WI38 (cell line): Measurements from ENCODE around the gene TOR4A.
"Not testable (repeated sequence)": the region's sequence is repeated elsewhere in the genome, so short reads cannot be mapped to it uniquely, and the experiment has no call there.

Experiments
- H3K4me3 ChIP-seq: 2 replicates; pipeline ENCODE4 v1.5.1; 2011; ENCODE audit warnings: low read depth, mild to moderate bottlenecking, control low read depth, low read length
- TF ChIP-seq, protein P1 (sequence below): IDR thresholded peaks from 2 replicates; pipeline ENCODE4 v1.5.1; 2012; ENCODE audit warnings: low read depth, mild to moderate bottlenecking, control low read depth, low read length

The TOR4A gene

DNA sequence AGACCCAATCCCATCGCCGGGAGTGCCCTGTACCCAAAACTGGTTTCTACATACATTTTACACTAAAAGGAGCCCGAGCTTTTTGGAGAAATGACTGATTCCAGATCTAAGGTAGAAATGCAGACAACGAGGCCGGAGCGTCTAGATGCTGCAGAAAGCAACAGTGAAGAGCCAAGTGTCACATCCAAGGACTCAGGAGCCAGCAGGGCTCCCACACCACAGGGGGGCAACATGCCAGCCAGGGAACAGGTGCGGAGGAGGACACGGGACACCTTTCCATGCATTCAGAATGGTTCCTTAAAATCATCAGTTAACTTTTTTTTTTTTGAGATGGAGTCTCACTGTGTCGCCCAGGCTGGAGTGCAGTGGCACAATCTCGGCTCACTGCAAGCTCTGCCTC, 47.6 kb downstream of the TOR4A start:
- TF ChIP-seq, protein P1, sequence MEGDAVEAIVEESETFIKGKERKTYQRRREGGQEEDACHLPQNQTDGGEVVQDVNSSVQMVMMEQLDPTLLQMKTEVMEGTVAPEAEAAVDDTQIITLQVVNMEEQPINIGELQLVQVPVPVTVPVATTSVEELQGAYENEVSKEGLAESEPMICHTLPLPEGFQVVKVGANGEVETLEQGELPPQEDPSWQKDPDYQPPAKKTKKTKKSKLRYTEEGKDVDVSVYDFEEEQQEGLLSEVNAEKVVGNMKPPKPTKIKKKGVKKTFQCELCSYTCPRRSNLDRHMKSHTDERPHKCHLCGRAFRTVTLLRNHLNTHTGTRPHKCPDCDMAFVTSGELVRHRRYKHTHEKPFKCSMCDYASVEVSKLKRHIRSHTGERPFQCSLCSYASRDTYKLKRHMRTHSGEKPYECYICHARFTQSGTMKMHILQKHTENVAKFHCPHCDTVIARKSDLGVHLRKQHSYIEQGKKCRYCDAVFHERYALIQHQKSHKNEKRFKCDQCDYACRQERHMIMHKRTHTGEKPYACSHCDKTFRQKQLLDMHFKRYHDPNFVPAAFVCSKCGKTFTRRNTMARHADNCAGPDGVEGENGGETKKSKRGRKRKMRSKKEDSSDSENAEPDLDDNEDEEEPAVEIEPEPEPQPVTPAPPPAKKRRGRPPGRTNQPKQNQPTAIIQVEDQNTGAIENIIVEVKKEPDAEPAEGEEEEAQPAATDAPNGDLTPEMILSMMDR = no peak
- no peak overlapping the region for H3K4me3 ChIP-seq

DNA sequence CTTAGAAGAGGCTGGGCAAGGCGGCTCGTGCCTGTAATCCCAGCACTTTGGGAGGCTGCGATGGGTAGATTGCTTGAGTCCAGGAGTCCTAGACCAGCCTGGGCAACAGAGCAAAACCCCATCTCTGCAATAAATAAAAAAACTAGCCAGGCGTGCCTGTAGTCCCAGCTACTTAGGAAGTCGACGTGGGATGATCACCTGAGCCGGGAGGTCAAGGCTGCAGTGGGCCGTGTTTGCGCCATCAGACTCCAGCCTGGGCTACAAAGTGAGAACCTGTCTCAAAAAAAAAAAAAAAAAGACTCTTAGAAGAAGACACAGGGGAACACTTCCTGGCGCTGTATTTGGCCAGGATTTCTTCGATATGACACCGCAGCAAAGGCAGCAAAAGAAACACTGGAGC, 48.3 kb downstream of the TOR4A start:
- TF ChIP-seq, protein P1 = no peak
- no peak overlapping the region for H3K4me3 ChIP-seq

DNA sequence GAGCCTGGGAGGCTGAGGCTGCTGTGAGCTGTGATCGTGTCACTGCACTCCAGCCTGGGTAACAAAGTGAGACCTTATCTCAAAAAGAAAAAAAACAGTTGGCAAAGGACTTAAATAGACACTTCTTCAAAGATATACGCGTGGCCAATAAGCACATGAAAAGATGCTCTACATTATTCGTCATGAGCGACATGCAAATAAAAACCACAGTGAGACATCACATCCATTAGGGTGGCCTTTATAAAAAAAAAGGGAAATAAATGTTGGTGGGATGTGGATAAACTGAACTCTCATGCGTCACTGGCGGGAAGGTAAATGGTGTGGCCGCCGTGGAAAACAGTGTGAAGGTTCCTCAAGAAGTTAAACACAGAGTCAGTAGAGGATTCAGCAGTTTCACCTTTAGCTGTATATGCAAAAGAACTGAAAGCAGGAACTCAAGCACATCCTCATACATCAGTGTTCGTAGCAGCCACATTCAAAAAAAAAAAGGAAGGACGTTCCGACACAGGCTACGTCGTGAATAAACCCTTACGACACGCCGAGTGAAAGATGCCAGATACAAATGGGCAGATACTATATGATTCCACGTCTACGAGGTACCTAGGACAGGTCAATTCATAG, 49.0 kb downstream of the TOR4A start:
- TF ChIP-seq, protein P1 = no peak
- no peak overlapping the region for H3K4me3 ChIP-seq

DNA sequence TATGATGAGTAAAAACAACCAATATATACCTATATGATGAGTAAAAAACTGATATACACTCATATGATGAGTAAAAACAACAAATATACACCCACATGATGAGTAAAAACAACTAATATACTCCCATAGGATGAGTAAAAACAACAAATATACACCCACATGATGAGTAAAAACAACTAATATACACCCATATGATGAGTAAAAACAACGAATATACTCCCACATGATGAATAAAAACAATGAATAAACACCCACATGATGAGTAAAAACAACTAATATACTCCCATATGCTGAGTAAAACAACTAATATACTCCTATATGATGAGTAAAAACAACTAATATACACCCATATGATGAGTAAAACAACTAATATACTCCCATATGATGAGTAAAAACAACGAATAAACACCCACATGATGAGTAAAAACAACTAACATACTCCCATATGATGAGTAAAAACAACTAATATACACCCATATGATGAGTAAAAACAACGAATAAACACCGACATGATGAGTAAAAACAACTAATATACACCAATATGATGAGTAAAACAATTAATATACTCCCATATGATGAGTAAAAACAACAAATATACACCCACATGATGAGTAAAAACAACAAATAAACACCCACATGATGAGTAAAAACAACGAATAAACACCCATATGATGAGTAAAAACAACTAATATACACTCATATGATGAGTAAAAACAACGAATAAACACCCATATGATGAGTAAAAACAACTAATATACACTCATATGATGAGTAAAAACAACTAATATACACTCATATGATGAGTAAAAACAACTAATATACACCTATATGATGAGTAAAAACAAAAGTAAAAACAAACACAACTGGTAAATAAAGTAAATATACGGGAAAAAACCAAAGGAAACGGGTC, 50.4 kb downstream of the TOR4A start:
- not testable (repeated sequence) for H3K4me3 ChIP-seq

DNA sequence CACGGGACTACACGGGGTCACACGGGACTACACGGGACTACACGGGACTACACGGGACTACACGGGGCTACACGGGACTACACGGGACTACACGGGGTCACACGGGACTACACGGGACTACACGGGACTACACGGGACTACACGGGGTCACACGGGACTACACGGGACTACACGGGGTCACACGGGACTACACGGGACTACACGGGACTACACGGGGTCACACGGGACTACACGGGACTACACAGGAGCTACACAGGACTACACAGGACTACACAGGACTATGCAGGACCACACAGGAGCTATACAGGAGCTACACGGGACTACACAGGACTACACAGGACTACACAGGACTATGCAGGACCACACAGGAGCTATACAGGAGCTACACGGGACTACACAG, 52.1 kb downstream of the TOR4A start:
- not testable (repeated sequence) for H3K4me3 ChIP-seq

DNA sequence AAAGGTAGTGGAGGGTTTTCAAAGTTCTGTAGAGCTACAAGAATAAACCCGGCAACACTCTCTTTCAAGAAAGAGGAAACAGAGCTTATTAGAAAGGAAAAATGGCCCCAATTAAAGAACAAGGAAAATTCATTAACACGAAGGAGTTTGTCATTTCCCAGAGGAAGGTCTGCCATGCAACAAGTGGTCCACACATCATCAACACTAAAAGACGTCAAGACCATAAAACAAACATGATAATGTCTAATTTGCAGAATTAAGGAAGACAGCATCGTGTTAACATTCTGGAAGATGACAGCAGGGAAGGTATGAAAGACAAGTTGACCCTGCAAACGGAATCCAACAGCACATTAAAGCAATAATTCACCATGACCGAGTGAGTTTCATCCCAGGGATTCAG, 53.2 kb downstream of the TOR4A start:
- TF ChIP-seq, protein P1 = no peak
- no peak overlapping the region for H3K4me3 ChIP-seq

DNA sequence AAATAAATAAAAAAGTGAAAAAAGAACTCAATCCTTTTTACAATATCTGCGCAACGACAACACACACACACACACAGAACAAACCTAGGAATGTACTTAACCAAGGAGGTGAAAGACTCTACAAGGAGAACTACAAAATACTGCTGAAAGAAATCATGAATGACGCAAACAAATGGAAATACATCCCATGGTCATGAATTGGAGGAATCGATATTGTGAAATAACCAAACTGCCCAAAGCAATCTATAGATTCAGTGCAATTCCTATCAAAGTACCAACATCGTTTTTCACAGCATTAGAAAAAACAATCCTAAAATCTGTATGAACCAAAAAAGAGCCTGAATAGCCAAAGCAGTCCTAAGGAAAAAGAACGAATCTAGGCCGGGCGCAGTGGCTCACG, 54.4 kb downstream of the TOR4A start:
- TF ChIP-seq, protein P1 = no peak
- no peak overlapping the region for H3K4me3 ChIP-seq
